HepG2 (cell line): ENCODE results near the gene CCM2. TPM values are rescaled to one million over a fixed set of nuclear protein-coding genes. Genes with fewer than 3 reads are reported as not detected.

Experiments
- ATAC-seq: fragments of 200-7000 bp; cut with Tn5 transposase; 3 replicates; pipeline ENCODE4 v1.9.1; 2020; ENCODE audit warnings: mild to moderate bottlenecking, moderate library complexity
- BruUV-seq: library from RNA; stranded (reverse); fragments of 400-500 nt; replicated peaks from 2 replicates; lab custom pipeline; 2021; lab: Mats Ljungman, UMichigan
- CTCF ChIA-PET: fragments of 300-600 bp; formaldehyde crosslinking; extraction: SDS; loops from one replicate; lab custom pipeline; 2021; ENCODE audit warnings: low total read pairs, inconsistent platforms, low intra/inter-chr PET ratio; lab: Yijun Ruan, JAX
- POLR2A ChIA-PET: fragments of 350-600 bp; sonication (Branson Sonifier 250); formaldehyde crosslinking; loops from one replicate; lab custom pipeline; 2020; ENCODE audit warnings: antibody characterized with exemption, inconsistent platforms; lab: Yijun Ruan, JAX
- DNase-seq: peaks from one replicate; pipeline ENCODE4 v3.0.0-alpha.2; 2015; ENCODE audit warnings: low spot score
- FAIRE-seq: peaks from 3 replicates; lab custom pipeline; 2011; peaks lifted over from hg19 to GRCh38; lab: Jason Lieb, UNC
- H2AFZ ChIP-seq: one replicate; pipeline ENCODE4 v1.6.1; 2011; ENCODE audit warnings: low read length, inconsistent platforms
- H3K27ac ChIP-seq: fragments of 300-600 bp; 3 replicates; pipeline ENCODE4 v1.8.0; 2011; ENCODE audit warnings: mixed run types, mild to moderate bottlenecking, mixed read lengths, low read length, inconsistent platforms; ENCODE audit not compliant: insufficient read depth; ENCODE audit errors: extremely low read length
- H3K27me3 ChIP-seq, 2 experiments: fragments of 200-600 bp in 1 of 2; 2 replicates in 1 of 2; 3 replicates in 1 of 2; pipeline versions ENCODE4 v1.6.0 to v1.8.0; 2011; ENCODE audit warnings: low read length in 2 of 2, mild to moderate bottlenecking in 2 of 2, moderate library complexity in 2 of 2, inconsistent platforms in 1 of 2; ENCODE audit not compliant: insufficient read depth in 2 of 2, control insufficient read depth in 1 of 2
- H3K36me3 ChIP-seq, 2 experiments: fragments of 200-600 bp in 1 of 2; replicated peaks in 1 of 2; 2 replicates in 1 of 2; 3 replicates in 1 of 2; pipeline versions ENCODE4 v1.5.1 to v1.8.0; 2011; ENCODE audit warnings: low read length in 2 of 2, inconsistent platforms in 1 of 2; ENCODE audit not compliant: insufficient read depth in 2 of 2, control insufficient read depth in 1 of 2
- H3K4me1 ChIP-seq: 2 replicates; pipeline ENCODE4 v1.5.1; 2012; ENCODE audit warnings: low read length, inconsistent platforms; ENCODE audit not compliant: insufficient read depth
- H3K4me2 ChIP-seq: 2 replicates; pipeline ENCODE4 v1.6.0; 2011; ENCODE audit warnings: low read depth, low read length, inconsistent platforms
- H3K4me3 ChIP-seq, 3 experiments: fragments of 200-600 bp in 1 of 3; sonication (generic), shearing (Covaris generic) in 1 of 3; replicated peaks in 1 of 3; 2 replicates each; pipeline ENCODE4 v1.5.1; 2011 to 2016; ENCODE audit warnings: low read length in 3 of 3, inconsistent platforms in 2 of 3, low read depth in 2 of 3, mild to moderate bottlenecking in 2 of 3, control low read depth in 1 of 3, mixed read lengths in 1 of 3; ENCODE audit not compliant: insufficient read depth in 1 of 3
- H3K79me2 ChIP-seq: one replicate; pipeline ENCODE4 v1.6.1; 2011; ENCODE audit warnings: low read length, inconsistent platforms; ENCODE audit not compliant: insufficient read depth
- H3K9ac ChIP-seq: 2 replicates; pipeline ENCODE4 v1.6.0; 2011; ENCODE audit warnings: mild to moderate bottlenecking, low read depth, low read length, inconsistent platforms; ENCODE audit not compliant: insufficient read depth
- H3K9me3 ChIP-seq: 2 replicates; pipeline ENCODE4 v1.5.1; 2012; ENCODE audit warnings: mild to moderate bottlenecking, low read length
- H4K20me1 ChIP-seq: 2 replicates; pipeline ENCODE4 v1.6.0; 2011; ENCODE audit warnings: inconsistent platforms, mild to moderate bottlenecking, low read length, moderate library complexity; ENCODE audit not compliant: insufficient read depth
- AHR ChIP-seq: IDR thresholded peaks from 2 replicates; pipeline ENCODE4 v1.6.1; 2018; ENCODE audit warnings: missing genetic modification reagents, missing compliant biosample characterization
- ASH2L ChIP-seq: fragments of 300-600, 200-600 bp; sonication (generic); IDR thresholded peaks from 2 replicates; pipeline ENCODE4 v1.7.0; 2017; ENCODE audit warnings: low read depth, mild to moderate bottlenecking, moderate library complexity, mixed read lengths, low read length; ENCODE audit not compliant: insufficient read length
- WGBS: methylation state at CpG from one replicate; pipeline ENCODE4 v1.1.6; 2017; ENCODE audit warnings: low lambda C conversion rate; 5-methylcytosine and 5-hydroxymethylcytosine counted together
- in situ Hi-C: cut with HindIII; loops from 2 replicates; pipeline ENCODE4 v1.10.0; 2017; ENCODE audit warnings: low pct_unique_long_range_greater_than_20kb; ENCODE audit not compliant: extremely low pct_ligation_motif_present
- intact Hi-C: fragments of 100-400 bp; cut with micrococcal nuclease; formaldehyde crosslinking; loops from one replicate; pipeline ENCODE4 v1.10.0; 2022; ENCODE audit not compliant: unreplicated experiment
- polyA plus RNA-seq, 8 experiments: library from polyadenylated mRNA; depleted of rRNA in 3 of 8; stranded (reverse) in 7 of 8; unstranded in 1 of 8; fragments of >200 nt; fragmentation: Illumina TruSeq in 4 of 8; extraction: Trizol in 4 of 8; gene quantifications; 2 replicates each; pipeline versions ENCODE4 v1.2.1 to v1.2.3, GENCODE V29; 2011 to 2016; ENCODE audit warnings: low read depth in 4 of 8, missing spikeins in 1 of 8, mixed read lengths in 1 of 8; ENCODE audit not compliant: insufficient read depth in 1 of 8
- total RNA-seq, 5 experiments: library from RNA; depleted of rRNA; stranded (reverse); fragments of >200 nt; fragmentation: Illumina TruSeq; extraction: Trizol; gene quantifications; 2 replicates each; pipeline ENCODE4 v1.2.3, GENCODE V29; 2016; ENCODE audit warnings: low read depth in 1 of 5
- TF ChIP-seq, protein P1 (sequence below): sonication (generic); formaldehyde crosslinking; IDR thresholded peaks from 2 replicates; pipeline ENCODE4 v1.5.0; 2020; ENCODE audit warnings: missing genetic modification reagents

CCM2 gene
- total and polyA plus RNA-seq, 2 of the 13 experiments (the other 11 are each of a cell fraction or from before 2014, with no cell fraction given), result 13.7 to 15.8 TPM

DNA sequence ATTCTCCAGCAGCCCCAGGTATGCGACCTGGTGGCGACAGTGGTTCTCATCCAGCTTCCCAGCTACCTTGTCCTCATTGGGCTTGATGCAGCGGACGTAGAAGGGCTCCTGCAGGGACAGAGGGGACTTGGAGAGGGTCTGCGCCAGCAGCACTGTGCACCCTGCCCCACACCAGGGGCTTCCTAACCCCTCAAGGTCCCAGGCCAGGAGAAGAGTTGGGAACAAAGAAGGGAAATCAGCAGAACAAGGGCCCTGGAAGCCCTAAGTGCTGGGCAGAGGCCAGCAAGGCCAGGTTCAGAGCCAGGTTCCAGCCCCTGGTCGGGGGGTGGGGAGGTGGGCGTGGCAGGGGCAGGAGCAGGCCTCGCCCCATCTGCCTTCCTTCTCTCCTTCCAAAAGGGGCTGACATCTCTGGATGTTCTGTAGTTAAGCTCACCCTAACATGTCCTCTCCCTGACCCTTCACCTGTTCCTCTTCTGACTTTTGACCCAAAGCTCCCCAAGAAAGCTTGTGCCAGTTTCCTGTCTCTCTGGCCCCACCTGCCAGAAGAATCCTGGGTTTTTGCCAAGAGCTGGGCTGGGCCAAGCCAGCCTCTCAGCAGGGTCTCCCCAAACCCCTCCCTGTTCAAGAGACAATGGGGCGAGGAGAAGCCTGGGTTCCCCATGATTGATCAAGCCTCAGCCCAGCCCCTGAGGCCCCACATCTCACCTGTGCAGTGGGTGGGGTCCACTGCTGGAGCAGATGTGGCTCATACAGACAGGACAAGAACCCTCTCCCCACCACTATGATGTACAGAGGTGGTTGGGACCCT lies 33.1 kb upstream of the CCM2 start:
- H3K9ac ChIP-seq, result no peak overlapping the region
- H3K79me2 ChIP-seq, result no peaks in the 10 kb centered on the region
- TF ChIP-seq, protein P1, sequence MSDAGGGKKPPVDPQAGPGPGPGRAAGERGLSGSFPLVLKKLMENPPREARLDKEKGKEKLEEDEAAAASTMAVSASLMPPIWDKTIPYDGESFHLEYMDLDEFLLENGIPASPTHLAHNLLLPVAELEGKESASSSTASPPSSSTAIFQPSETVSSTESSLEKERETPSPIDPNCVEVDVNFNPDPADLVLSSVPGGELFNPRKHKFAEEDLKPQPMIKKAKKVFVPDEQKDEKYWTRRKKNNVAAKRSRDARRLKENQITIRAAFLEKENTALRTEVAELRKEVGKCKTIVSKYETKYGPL (CRISPR knock-in tag), result no peak
- TF ChIP-seq AHR (CRISPR knock-in tag), result 0 out of 2 replicates have a peak, but pooled peaks have one; percentile 10
- peak; percentile 21 for TF ChIP-seq ASH2L
- ChIA-PET POLR2A (no interaction called here), CTCF (interaction anchor here (5.0 kb wide), 1 partner anchor 168 kb away, joined by 35 read pairs; no protein-coding TSS in a partner anchor)
- no peak for FAIRE-seq
- no peaks in the 10 kb centered on the region for H3K9me3 ChIP-seq
- no TSS peak for BruUV-seq
- H3K36me3 ChIP-seq, result no peaks in the 10 kb centered on the region
- H4K20me1 ChIP-seq, result no peaks in the 10 kb centered on the region
- intact Hi-C loops (loop anchor here (1.0 kb wide), 2 partner anchors 30 to 169 kb away; no protein-coding TSS in a partner anchor), in situ Hi-C loops (loop anchor here (5.0 to 25.0 kb wide), 2 partner anchors 170 to 295 kb away; no protein-coding TSS in a partner anchor)
- DNase-seq, result no peak
- no peak overlapping the region for H2AFZ ChIP-seq
- peak overlapping the region; percentile 72; the same call in 1 of the 2 replicates for H3K4me2 ChIP-seq
- H3K27ac ChIP-seq, result no peak overlapping the region
- WGBS, result 18% methylated on average over 6 of the region's 9 CpGs
- H3K27me3 ChIP-seq, result 0 out of 5 replicates have a peak, but pooled peaks cover 0 to 8% of the 10 kb centered on the region in 2 experiments
- peaks cover 51% of the 10 kb centered on the region for H3K4me1 ChIP-seq
- ATAC-seq, result no peak
- H3K4me3 ChIP-seq, result no peak overlapping the region
